Esophagus squamous epithelium (tissue), 5 donors: ENCODE results near the gene CPED1. TPM values are rescaled to one million over a fixed set of nuclear protein-coding genes. Genes with fewer than 3 reads are reported as not detected.
A peak's percentile ranks its signal among the peaks of the same experiment; 100 is the strongest.

Experiments used
- DNase-seq: peaks from one replicate; lab custom pipeline; 2025; lab: John Stamatoyannopoulos, UW
- H3K27ac ChIP-seq, 4 donors: fragments of 200-600 bp; sonication (generic); one replicate each; pipeline ENCODE4 v1.5.1; 2016 to 2019; ENCODE audit warnings: mild to moderate bottlenecking in 1 of 4
- H3K27me3 ChIP-seq, 4 donors: fragments of 200-600 bp; sonication (generic); 1 replicate in 3 of 4; 2 replicates in 1 of 4; pipeline versions ENCODE4 v1.5.1 to v1.6.0; 2017 to 2021; ENCODE audit warnings: antibody characterized with exemption in 1 of 4
- H3K36me3 ChIP-seq, 3 donors: fragments of 200-600 bp; sonication (generic); one replicate each; pipeline ENCODE4 v1.5.1; 2016 to 2019
- H3K4me1 ChIP-seq, 3 donors: fragments of 200-600 bp; sonication (generic); one replicate each; pipeline ENCODE4 v1.5.1; 2017 to 2019
- H3K4me3 ChIP-seq, 4 donors: fragments of 200-600 bp; sonication (generic); 1 replicate in 3 of 4; 2 replicates in 1 of 4; pipeline ENCODE4 v1.5.1; 2016 to 2019; ENCODE audit warnings: mild to moderate bottlenecking in 2 of 4, moderate library complexity in 1 of 4
- H3K9me3 ChIP-seq, 3 donors: fragments of 200-600 bp; sonication (generic); one replicate each; pipeline ENCODE4 v1.5.1; 2016 to 2019
- CTCF ChIP-seq, 6 experiments: fragments of 450-650 bp in 4 of 6; fragments of 200-600 bp in 2 of 6; sonication (generic) in 2 of 6; IDR thresholded peaks; one replicate each; pipeline ENCODE4 v1.5.1; 2016 to 2019; ENCODE audit warnings: antibody characterized with exemption in 6 of 6, mild to moderate bottlenecking in 4 of 6, moderate library complexity in 4 of 6
- POLR2A ChIP-seq, 4 donors: fragments of 450-650 bp; IDR thresholded peaks; one replicate each; pipeline ENCODE4 v1.6.1; 2017; ENCODE audit warnings: antibody characterized with exemption in 4 of 4, mild to moderate bottlenecking in 4 of 4, moderate library complexity in 3 of 4
- WGBS, 2 donors: methylation state at CpG; one replicate each; pipeline ENCODE4 v1.1.5; 2018; 5-methylcytosine and 5-hydroxymethylcytosine counted together
- intact Hi-C: fragments of 100-400 bp; cut with DNase I; formaldehyde crosslinking; loops from one replicate; pipeline ENCODE4 v1.15.0; 2022
- total RNA-seq, 4 donors: library from RNA; depleted of rRNA; stranded (reverse); fragments of >200 nt; gene quantifications; one replicate each; pipeline ENCODE4 v1.1.0, GENCODE V29; 2016
- donor health status: DM: yes; HTN: yes; CAD: no.

The CPED1 gene
- total RNA-seq, 4 donors from 2014 or later, result 0.61 to 6.3 (median 2.3) TPM

DNA sequence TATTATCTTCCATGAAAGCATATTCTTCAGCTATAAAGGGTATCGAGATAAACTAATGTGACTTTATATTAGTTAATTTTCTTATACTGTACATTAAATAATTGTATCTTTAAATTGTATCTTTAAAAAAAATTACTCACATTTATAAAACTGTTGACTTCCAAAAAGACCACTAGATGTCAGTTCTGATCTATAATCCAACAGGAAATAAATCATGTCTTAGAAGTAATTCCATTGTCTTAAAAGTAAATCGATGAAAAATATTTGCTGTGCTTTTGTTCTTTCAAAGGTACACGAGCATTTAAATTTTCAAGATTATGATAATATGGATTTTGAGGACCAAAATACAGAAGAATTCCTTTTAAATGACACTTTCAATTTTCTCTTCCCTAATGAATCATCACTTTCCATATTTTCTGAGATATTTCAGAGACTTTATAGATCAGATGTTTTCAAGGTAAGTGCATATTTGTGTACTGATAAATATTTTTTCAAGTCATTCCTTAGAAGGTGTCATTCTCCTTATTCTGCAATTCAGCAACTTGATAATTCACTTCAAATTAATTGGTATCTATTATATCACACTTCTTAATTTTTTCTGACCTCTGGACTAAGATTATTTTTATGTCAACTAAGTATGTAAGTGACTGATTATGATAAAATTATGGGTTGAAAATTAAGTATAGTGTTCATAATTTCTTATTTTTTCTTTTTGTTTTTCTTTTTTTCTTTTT, 138.5 kb downstream of the CPED1 start:
- H3K27me3 ChIP-seq, result no peaks in the 10 kb centered on the region
- 38 to 44% methylated on average over 3 of the region's 3 CpGs for WGBS, 2 donors
- H3K36me3 ChIP-seq, result no peaks in the 10 kb centered on the region
- intact Hi-C loops, result no loop called here
- DNase-seq, result no peak
- no peak for TF ChIP-seq POLR2A (IDR thresholded peaks at IDR 0.05)
- TF ChIP-seq CTCF (IDR thresholded peaks at IDR 0.05), result peak in 1 of 6 experiments; percentile 41
- H3K4me1 ChIP-seq, result no peaks in the 10 kb centered on the region
- no peak overlapping the region for H3K4me3 ChIP-seq
- H3K27ac ChIP-seq, result no peak overlapping the region
- H3K9me3 ChIP-seq, result no peaks in the 10 kb centered on the region

DNA sequence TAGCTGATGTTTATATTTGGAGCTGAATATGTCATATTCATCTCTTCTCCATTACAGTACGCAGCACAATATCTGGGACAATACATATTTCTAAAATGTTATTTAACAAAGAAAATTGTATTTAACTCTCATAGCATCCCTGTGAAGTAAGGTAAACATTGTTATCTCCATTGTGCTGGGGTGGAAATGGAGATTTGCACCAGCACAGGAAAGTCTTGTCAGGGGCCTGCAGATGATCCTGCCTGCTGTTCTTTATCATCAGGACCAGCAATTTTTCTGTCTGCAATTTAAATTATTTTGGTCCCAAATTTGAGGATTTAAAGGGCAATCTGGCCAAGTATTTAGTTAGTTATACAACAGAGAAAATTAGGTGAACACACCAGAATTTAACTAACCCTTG, 144.4 kb downstream of the CPED1 start:
- peaks cover 0 to 6% (median 0%) of the 10 kb centered on the region in 3 donors for H3K36me3 ChIP-seq
- no peaks in the 10 kb centered on the region for H3K4me1 ChIP-seq
- no peaks in the 10 kb centered on the region for H3K9me3 ChIP-seq
- no peak for DNase-seq
- WGBS, 2 donors, result 0% methylated on average over 1 of the region's 1 CpG
- no peaks in the 10 kb centered on the region for H3K27me3 ChIP-seq
- TF ChIP-seq CTCF (IDR thresholded peaks at IDR 0.05) (no peak), POLR2A (IDR thresholded peaks at IDR 0.05) (no peak)
- no peak overlapping the region for H3K27ac ChIP-seq
- no peak overlapping the region for H3K4me3 ChIP-seq
- intact Hi-C loops, result no loop called here

GRCh38 chr7:121133444-121133843, 144.9 kb downstream of the CPED1 start:
- intact Hi-C loops, result no loop called here
- no peak for DNase-seq
- Histone ChIP-seq H3K27me3 (no peaks in the 10 kb centered on the region), H3K36me3 (peaks cover 0 to 6% (median 0%) of the 10 kb centered on the region in 3 donors), H3K27ac (no peak overlapping the region), H3K4me1 (no peaks in the 10 kb centered on the region), H3K4me3 (no peak overlapping the region), H3K9me3 (no peaks in the 10 kb centered on the region)
- 88 to 90% methylated on average over 3 of the region's 3 CpGs for WGBS, 2 donors
- TF ChIP-seq POLR2A (IDR thresholded peaks at IDR 0.05) (no peak), CTCF (IDR thresholded peaks at IDR 0.05) (no peak)

- H3K36me3 ChIP-seq, result peaks cover 0 to 13% (median 0%) of the 10 kb centered on the region in 3 donors
- no peak overlapping the region for H3K27ac ChIP-seq
- WGBS, 2 donors, result 93 to 97% methylated on average over 2 of the region's 2 CpGs
- intact Hi-C loops, result no loop called here
- H3K4me1 ChIP-seq, result no peaks in the 10 kb centered on the region
- H3K9me3 ChIP-seq, result no peaks in the 10 kb centered on the region
- no peak for TF ChIP-seq CTCF (IDR thresholded peaks at IDR 0.05)
- TF ChIP-seq POLR2A (IDR thresholded peaks at IDR 0.05), result no peak
- no peaks in the 10 kb centered on the region for H3K27me3 ChIP-seq
- H3K4me3 ChIP-seq, result no peak overlapping the region
- no peak for DNase-seq
Observed at GRCh38 chr7:121137580-121137979, 149.1 kb downstream of the CPED1 start.

GRCh38 chr7:121138262-121138933, 149.9 kb downstream of the CPED1 start:
- DNase-seq, result no peak
- H3K27ac ChIP-seq, result no peak overlapping the region
- H3K36me3 ChIP-seq, result peaks cover 0 to 13% (median 0%) of the 10 kb centered on the region in 3 donors
- 47 to 52% methylated on average over 8 of the region's 8 CpGs for WGBS, 2 donors
- intact Hi-C loops, result no loop called here
- peak overlapping the region in 1 of 4 donors; percentile 16 for H3K4me3 ChIP-seq
- no peak for TF ChIP-seq CTCF (IDR thresholded peaks at IDR 0.05)
- no peak for TF ChIP-seq POLR2A (IDR thresholded peaks at IDR 0.05)
- H3K4me1 ChIP-seq, result no peaks in the 10 kb centered on the region
- no peaks in the 10 kb centered on the region for H3K9me3 ChIP-seq
- no peaks in the 10 kb centered on the region for H3K27me3 ChIP-seq
